ENCODE measurements around the gene MYLK2.
A peak's percentile ranks its signal among the peaks of the same experiment; 100 is the strongest.
"Not testable (repeated sequence)": the region's sequence is repeated elsewhere in the genome, so short reads cannot be mapped to it uniquely, and the experiment has no call there.

Gene MYLK2

DNA sequence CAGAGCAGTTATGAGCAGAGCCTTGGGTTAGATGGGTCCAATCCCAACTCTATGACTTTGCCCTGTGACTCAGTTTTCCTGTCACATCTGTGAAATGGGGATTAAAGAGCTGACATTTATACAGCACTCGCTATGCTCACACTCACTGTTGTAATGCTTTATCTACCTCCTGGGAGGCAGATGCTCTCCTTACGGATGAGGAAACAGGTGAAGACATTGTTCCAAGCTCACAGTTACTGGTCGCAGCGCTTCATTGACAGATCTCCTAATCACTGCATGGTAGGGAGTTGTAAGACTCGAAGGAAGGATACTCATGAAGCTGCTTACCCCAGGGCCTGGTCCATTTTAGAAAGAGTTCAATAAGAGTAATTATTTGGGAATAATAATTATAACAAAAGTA is 2.9 kb upstream of the MYLK2 start:
- no peak for DNase-seq

- no peak for DNase-seq
Observed at GRCh38 chr20:31817461-31817860, 1.7 kb upstream of the MYLK2 start.

DNA sequence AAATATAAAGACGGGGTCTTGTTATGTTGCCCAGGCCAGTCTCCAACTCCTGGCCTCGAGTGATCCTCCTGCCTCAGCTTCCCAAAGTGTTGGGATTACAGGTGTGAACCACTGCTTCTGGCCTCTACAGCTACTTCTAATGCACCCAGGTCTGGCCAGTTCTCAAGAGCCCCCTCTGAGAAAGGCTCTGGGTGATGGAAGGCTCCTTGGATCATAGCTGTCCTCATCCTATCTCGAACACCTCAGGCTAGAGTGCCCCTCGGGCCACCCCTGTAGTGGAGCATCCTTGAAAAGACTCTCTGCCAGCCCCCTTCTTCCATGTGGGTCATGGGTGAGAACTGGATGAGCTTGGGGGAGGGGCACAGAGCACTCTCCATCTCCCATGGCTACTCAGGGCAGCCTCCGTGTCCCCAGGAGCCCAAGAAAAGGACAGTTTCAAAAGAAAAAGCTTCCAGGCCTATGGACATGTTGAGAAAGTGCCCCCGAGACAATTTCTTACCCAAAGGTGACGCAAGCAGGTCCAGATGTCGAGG is 714 bp upstream of the MYLK2 start:
- no peak for DNase-seq

- DNase-seq = no peak
Observed at GRCh38 chr20:31820228-31820627, 1.1 kb downstream of the MYLK2 start.

DNA sequence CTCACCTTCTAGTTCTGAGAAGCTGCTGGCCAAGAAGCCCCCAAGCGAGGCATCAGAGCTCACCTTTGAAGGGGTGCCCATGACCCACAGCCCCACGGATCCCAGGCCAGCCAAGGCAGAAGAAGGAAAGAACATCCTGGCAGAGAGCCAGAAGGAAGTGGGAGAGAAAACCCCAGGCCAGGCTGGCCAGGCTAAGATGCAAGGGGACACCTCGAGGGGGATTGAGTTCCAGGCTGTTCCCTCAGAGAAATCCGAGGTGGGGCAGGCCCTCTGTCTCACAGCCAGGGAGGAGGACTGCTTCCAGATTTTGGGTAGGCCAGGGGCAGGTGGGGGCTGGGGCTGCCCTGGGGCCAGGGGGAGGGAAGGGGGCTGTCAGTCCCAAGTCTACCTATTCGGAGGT is 2.3 kb downstream of the MYLK2 start:
- DNase-seq = no peak

GRCh38 chr20:31822421-31823330 is 3.5 kb downstream of the MYLK2 start:
- peak; percentile 93 for DNase-seq

DNA sequence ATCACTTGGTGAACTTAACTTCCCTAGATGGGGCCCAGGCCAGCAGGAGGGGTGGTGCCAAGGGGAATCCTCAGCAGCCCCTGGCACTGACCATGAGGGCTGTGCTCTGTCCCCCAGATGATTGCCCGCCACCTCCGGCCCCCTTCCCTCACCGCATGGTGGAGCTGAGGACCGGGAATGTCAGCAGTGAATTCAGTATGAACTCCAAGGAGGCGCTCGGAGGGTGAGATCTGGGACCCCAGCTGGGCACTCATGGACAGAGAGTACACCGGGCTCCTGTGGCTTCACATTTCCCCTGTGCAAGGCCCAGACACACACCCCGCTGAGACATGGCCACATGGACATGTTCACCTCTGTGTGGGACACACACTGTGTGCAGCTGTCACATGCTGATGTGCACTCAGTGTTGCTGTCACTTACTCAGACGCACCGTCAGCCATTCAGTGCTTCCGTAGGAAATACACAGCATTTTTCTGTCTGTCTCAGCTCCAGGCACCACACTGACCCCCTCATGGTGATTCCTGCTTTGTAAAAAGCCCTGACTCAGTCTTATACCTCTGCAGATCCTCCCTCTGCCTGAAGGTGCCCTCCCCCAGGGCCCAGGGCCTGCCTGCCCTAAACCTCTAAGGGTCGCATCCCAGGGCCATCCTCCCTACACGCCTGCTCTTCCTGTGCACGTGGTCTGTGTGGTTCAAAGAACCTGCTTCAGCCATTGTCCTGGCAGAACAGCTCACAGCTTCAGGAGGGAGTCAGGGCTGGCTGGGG is 4.4 kb downstream of the MYLK2 start:
- peak; percentile 49 for DNase-seq

DNA sequence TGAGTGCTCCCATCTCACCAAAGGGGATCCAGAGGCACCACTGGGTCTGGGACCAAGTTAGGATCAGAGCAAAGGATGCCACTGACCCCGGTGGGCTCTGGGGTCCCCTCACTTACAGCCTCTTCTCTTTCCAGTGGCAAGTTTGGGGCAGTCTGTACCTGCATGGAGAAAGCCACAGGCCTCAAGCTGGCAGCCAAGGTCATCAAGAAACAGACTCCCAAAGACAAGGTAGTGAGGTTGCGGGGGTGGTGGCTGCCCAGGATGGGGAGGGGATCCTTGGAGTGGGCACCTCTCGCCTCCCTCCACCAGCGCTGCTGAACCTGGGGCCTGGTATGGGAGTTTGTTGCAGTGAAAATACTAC is 4.9 kb downstream of the MYLK2 start:
- DNase-seq = no peak

DNA sequence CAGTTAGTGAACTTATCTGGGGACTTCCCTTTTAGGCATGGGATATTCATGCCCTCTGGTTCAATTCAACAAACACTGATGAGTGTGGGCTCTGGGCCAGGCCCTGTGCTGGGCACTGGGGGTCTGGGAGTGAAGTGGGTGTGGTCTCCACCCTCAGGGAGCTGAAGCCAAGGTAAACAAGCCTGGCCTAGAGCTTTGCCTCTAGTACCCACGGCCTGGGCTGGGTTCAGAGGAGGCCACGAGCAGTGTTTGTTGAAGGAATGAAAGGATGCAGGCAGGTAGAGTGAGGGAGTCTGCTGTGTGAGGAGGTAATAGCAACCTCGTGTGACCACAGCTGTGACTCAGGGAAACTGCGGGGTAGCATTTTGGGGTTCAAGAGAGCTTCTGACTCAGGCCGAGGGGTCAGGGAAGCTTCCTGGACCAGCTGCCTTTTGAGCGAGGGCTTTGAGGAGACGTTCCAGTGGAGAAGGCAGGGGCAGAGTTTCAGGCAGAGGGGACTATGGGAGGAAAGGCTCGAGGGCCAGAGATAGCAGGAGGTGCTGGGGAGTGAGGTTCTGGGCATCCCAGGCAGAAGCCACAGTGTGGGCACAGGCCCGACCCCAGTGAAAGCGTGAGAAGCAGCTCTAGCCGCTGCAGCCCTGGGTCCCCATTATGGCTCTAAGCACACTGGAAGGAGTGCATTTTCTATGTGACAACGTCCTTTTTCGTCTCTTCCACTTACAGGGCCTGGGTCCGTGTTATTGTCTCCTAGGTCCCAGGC is 5.6 kb downstream of the MYLK2 start:
- no peak for DNase-seq

- no peak for DNase-seq
Observed at GRCh38 chr20:31826074-31826473, 6.9 kb downstream of the MYLK2 start.

GRCh38 chr20:31827059-31827458 is 7.9 kb downstream of the MYLK2 start:
- DNase-seq = no peak

- DNase-seq = not testable (repeated sequence)
Observed at GRCh38 chr20:31828016-31828415, 8.9 kb downstream of the MYLK2 start.

GRCh38 chr20:31829731-31830130 is 10.6 kb downstream of the MYLK2 start:
- no peak for DNase-seq

DNA sequence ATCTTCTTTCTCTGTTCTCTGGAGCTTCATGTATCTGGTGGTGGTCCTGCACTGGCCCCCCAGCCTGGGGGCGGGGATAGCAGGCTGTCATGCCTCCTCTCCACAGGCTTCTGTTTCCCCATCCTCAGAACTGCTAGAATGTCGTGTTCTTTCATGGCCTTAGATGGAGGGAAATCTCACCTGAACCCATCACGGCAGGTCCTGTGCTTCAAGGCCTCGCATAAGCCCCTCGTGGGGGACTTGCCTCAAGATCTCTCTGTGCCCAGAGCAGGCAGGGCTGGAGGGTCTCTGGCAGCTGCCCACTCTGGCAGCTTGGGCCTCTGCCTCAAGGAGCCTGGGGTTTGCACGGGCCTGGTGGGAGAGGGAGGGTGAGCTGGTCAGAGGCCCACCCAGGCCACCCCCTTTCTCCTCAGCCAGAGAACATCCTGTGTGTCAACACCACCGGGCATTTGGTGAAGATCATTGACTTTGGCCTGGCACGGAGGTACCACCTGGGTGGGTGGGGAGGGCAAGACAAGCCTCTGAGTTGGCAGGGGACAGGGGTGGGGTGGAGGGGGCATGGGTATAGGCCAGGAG is 11.3 kb downstream of the MYLK2 start:
- DNase-seq = no peak

DNA sequence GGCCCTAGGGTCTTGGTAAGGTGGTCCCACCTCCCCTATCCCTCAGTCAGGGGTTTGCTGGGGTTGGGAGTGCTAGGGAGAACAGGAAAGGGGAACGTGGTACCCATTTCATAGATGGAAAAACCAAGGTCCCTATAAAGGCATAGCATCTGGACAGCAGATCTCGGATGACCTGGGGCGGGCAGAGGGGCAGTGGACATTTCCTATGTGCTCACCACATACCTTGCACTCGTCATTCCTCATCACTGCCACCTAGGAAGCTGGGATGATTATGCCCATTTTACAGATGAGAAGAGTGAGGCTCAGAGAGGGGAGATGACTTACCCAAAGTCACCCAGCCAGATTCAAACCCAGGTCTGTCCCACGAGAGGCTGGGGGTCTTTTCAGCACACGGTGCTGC is 12.1 kb downstream of the MYLK2 start:
- DNase-seq = no peak

- no peak for DNase-seq
Observed at GRCh38 chr20:31831771-31832306, 12.7 kb downstream of the MYLK2 start.

DNA sequence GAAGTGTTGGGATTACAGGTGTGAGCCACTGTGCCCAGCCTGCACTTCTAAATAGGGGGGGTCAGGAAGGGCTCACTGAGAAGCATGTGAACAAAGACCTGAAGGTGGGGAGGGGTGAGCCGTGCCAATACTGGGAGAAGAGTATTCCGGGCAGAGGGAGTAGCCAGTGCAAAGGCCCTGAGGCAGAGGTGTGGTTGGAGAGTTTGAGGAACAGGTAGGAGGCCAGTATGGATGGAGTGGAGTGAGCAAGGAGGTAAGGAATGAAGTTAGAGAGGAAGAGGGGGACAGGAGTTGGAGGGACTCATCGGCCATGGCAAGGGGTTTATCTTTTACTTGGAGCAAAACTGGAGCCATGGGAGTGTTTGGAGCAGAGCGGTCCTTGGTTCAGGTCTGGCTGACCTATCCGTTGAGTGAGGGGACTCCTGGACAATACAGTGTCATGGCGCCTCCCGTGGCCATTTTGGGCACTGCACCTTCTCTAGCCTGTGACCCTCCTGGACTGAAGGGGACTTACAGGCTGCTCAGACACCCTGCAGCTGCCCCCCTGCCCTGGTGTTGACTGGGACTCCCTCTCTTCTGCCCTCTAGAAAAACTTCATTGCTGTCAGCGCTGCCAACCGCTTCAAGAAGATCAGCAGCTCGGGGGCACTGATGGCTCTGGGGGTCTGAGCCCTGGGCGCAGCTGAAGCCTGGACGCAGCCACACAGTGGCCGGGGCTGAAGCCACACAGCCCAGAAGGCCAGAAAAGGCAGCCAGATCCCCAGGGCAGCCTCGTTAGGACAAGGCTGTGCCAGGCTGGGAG is 14.2 kb downstream of the MYLK2 start:
- peak; percentile 91 for DNase-seq

GRCh38 chr20:31833931-31834521 is 14.9 kb downstream of the MYLK2 start:
- DNase-seq = peak; percentile 79

GRCh38 chr20:31835554-31835953 is 16.4 kb downstream of the MYLK2 start:
- no peak for DNase-seq

DNA sequence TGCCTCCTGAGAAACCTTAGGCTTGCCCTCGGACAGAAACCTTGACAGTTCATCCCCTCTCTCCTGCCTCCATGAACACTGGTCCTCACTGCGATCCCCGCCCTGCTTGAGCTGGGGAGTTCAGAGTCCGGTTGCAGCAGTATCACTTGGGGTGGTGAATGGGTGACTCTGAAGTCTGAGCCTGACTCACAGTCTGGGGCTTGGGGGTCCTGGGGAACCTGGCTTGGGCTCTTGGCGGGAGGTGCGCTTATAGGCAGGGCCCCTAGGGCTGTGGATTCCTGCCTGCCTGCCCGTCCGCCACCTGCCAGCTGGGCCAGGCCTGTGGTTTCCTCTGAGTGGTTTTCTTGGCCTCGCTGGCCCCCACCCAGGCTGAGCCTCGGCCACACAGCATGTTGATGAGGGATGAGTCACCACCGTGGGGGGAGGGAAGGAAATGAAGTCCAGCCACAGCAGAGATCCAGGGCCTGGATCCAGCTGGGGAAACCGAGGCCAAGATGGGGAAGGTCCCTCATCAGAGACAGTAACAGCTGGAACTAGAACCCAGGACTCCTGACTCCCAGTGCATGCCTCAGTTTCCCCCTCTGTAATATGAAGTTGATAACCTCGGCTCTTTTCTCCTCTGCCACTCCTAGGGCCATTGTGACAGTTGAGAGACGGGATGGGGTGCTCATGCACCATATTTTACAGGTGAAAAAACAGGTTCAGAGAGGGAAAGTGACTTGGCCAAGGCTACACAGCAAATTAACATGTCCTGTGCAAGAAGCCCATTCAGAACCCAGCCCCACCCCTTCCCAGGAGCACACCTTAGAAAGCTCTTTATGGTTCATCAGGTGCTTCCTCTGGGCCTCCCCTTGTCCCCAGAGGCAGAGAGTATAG is 17.1 kb downstream of the MYLK2 start:
- DNase-seq = no peak

Data from retina (tissue), 1 donor.